NCI-H2196 treated with DMSO at 0.1 percent for 48 hours (cell line): ENCODE results near the gene SECISBP2.

Source experiments
- DNase-seq: peaks from one replicate; lab custom pipeline; 2025; ENCODE audit not compliant: unreplicated experiment; lab: John Stamatoyannopoulos, UW

Gene SECISBP2

DNA sequence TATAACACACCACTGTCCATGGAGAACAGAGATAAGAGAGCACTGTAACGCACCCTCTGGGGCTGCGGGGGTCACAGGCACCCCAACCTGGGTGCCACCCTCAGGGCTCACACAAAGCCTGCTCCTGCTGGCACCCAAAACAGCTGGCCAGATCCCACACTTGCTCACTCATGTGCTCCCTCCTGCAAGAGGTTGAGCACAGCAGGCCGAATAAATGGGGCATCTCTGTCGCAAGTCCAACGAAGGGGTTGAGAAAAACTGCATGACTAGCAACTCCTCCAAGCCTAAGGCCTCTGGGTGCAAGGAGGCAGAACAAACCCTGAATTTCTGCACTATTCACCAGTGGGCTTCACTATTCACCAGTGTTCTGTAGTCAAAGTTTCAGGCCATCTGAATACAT lies 80.3 kb downstream of the SECISBP2 start:
- no peak for DNase-seq

DNA sequence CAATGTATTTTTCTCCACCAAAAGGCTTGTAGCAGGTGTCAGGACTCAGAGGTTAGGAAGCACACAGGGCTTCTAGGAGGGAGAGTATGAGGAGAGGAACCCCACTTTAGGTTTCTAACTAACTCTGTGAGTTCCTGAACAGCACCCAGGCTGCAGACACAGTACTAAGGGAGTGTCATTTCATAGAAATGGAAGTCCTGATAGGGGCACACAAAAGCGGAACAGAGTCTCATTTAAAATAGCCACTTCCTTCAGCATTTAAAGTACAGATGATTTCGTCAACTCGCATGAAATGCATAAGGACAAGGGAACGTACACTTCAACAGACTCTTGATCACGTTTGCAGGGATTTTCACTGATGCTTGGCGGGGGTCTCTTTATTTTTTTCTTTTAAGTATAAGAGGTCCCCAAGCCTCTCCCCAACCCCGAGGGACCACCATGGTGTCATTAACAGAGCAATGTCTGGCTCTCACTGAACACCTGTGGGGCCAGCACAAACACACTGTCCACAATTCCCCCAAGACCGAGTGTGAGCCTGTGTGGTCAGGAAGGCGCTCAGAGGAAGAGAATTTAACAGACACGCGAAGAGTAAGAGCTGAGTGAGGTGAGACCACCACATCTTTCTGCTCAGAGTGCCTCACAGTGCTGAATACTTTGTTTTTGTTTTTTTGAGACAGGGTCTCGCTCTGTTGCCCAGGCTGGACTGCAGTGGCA lies 82.3 kb downstream of the SECISBP2 start:
- DNase-seq, result no peak

- DNase-seq, result no peak
Measured at GRCh38 chr9:89402695-89403427, 84.6 kb downstream of the SECISBP2 start.

DNA sequence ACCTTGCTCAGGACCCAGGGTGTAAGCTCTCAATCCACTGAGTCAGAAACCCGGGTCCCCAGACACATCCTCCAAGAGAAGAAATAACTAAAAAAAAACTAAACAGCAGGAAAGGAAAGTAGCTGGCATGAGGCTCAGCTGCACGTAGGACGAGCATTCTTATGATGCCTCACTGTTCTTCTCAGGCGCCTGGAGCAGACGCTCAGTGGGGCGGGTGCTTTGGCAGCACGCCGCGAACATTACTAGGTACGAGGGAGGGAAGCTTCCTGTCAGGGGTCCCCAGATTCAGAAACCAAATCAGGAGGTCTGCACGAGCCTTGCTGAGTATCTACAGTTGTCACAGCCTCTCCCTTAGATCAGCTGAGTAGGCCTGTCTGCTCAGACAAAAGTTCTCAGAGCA lies 85.8 kb downstream of the SECISBP2 start:
- no peak for DNase-seq

- DNase-seq, result no peak
Measured at GRCh38 chr9:89405826-89406225, 87.5 kb downstream of the SECISBP2 start.

DNA sequence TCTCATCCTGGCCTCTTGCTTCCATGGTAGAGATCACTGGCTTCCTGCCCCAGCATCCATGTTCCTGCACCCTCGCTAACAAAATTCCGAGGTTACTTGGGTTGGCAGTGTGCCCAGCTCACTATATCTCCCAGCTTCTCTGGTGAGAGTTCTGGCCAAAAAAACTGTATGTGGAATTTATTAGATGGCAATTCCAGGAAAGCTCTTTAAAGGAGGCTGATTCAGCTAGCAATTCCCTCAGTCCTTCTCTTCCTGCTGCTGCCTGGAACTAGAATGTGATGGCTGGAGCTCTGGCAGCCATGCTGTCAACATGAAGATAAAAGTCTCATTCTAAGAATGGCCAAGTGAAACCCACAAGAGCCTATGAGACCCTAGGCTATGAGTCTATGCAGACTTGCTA lies 88.8 kb downstream of the SECISBP2 start:
- DNase-seq, result no peak

DNA sequence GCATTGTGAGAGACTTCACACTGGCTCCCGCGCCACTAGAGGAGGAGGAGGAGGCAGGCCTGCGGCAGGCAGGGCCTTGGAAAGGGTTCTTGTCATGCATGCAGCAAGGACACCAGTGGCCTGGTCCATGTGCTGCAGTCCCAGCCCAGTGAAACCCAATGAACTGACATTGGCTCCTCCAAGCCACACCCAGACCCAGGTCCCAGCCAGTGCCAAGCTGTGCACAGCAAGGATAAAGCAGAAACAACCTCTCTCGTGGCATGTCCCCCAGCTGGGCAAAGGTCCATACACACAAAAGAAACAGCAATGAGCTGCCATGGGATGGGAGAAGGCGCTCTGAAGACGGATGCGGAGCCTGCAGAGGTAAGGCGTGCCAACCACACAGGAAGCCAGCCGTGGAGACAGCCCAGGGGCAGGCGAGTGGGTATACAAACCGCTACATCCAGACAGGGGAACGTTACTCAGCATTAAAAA lies 90.4 kb downstream of the SECISBP2 start:
- no peak for DNase-seq
